Activated CD8-positive, alpha-beta memory T cell treated with anti-CD3 and anti-CD28 coated beads, Interleukin-2, amount 10 ng/mL, durations not matched to agents 7 days and 5 days (primary cell): ENCODE measurements around the gene ZFAND3. TPM values are rescaled to one million over a fixed set of nuclear protein-coding genes. Genes with fewer than 3 reads are reported as not detected.
A peak's percentile ranks its signal among the peaks of the same experiment; 100 is the strongest.

ENCODE experiments used
- ATAC-seq: fragments of 150-1000 bp; cut with Tn5 transposase; one replicate; pipeline ENCODE4 v1.10.0; 2021; ENCODE audit warnings: moderate library complexity
- CTCF ChIA-PET: fragments of 350-600 bp; sonication (Branson Sonifier 250); formaldehyde crosslinking; loops from one replicate; lab custom pipeline; 2021; ENCODE audit warnings: antibody characterized with exemption; lab: Charles Lee
- DNase-seq: peaks from one replicate; pipeline ENCODE4 v3.0.0-alpha.2; 2020
- H3K27ac Mint-ChIP-seq: one replicate; pipeline ENCODE4 v1.8.0; 2021; ENCODE audit warnings: mild to moderate bottlenecking, mixed read lengths
- H3K27me3 Mint-ChIP-seq: one replicate; pipeline ENCODE4 v1.8.0; 2021; ENCODE audit warnings: mixed read lengths
- H3K36me3 Mint-ChIP-seq: one replicate; pipeline ENCODE4 v1.8.0; 2021; ENCODE audit warnings: mild to moderate bottlenecking, mixed read lengths
- H3K4me1 Mint-ChIP-seq: one replicate; pipeline ENCODE4 v1.8.0; 2021; ENCODE audit warnings: mixed read lengths
- H3K4me3 Mint-ChIP-seq: one replicate; pipeline ENCODE4 v1.8.0; 2021; ENCODE audit warnings: mild to moderate bottlenecking, moderate library complexity, mixed read lengths
- H3K9me3 Mint-ChIP-seq: one replicate; pipeline ENCODE4 v1.8.0; 2022; ENCODE audit warnings: low read depth, mixed read lengths
- total RNA-seq, 2 experiments: library from RNA; stranded (reverse); gene quantifications; one replicate each; pipeline ENCODE4 v1.2.3, GENCODE V29; 2021

ZFAND3 gene
- total RNA-seq, 2 experiments from 2014 or later: 30.9 to 34.4 TPM

DNA sequence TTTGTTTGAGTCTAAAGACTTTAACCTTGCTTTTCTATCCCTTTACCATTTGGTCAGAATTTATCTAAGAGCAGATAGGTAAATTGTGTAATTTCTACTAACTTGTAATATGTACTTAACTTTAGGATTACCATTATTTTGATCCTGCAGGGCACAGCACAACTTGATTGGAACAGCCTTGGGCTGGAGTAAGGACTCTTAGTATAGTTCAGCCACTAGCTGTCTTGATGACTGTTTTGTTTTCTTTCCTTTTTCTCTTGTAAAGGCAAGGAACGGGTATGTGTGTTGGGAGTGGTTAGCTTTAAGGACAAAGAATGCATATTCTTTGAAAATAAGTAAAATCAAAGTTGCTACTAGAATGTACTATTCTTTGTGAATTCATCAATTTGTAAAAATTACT lies 203.2 kb downstream of the ZFAND3 start:
- no peaks in the 10 kb centered on the region for H3K9me3 Mint-ChIP-seq
- H3K36me3 Mint-ChIP-seq: peaks cover 2% of the 10 kb centered on the region
- H3K4me3 Mint-ChIP-seq: no peak overlapping the region
- ATAC-seq (no peak), DNase-seq (no peak)
- CTCF ChIA-PET: interaction anchor here (0.7 to 2.2 kb wide), 4 partner anchors 10 to 232 kb away, joined by 3 to 8 read pairs (median 4); no protein-coding TSS in a partner anchor
- H3K27me3 Mint-ChIP-seq: no peaks in the 10 kb centered on the region
- peaks cover 7% of the 10 kb centered on the region for H3K4me1 Mint-ChIP-seq
- H3K27ac Mint-ChIP-seq: no peak overlapping the region

DNA sequence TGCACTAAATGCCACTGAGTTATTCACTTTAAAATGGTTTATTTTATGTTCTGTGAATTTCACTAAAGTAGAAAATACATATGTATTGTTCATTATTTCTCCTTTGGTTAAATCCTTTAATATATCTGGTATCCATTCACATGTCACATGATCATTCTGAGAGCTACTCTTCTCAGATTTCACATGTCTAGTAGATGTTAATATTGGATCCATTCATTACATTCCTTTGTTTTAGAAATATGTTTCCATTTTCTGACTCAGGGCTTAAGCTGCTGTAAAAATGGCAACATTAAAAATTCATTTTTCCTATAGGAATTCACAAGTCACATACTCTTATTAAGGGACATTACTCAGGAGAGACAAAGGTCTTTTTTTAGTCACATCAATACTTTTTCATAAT lies 205.4 kb downstream of the ZFAND3 start:
- Mint-ChIP-seq H3K27ac (no peak overlapping the region), H3K36me3 (peaks cover 2% of the 10 kb centered on the region), H3K27me3 (no peaks in the 10 kb centered on the region), H3K4me3 (no peak overlapping the region), H3K9me3 (no peaks in the 10 kb centered on the region), H3K4me1 (peaks cover 23% of the 10 kb centered on the region)
- ATAC-seq (no peak), DNase-seq (no peak)
- CTCF ChIA-PET: interaction anchor here (1.3 kb wide), 1 partner anchor 8 kb away, joined by 5 read pairs; no protein-coding TSS in a partner anchor

- no peaks in the 10 kb centered on the region for H3K27me3 Mint-ChIP-seq
Observed at GRCh38 chr6:38025451-38025850, 205.9 kb downstream of the ZFAND3 start.

GRCh38 chr6:38027685-38028373 lies 208.3 kb downstream of the ZFAND3 start:
- DNase-seq (no peak), ATAC-seq (peak; percentile 33)
- Mint-ChIP-seq H3K4me3 (no peak overlapping the region), H3K36me3 (peaks cover 10% of the 10 kb centered on the region), H3K4me1 (peaks cover 29% of the 10 kb centered on the region), H3K27me3 (no peaks in the 10 kb centered on the region), H3K9me3 (no peaks in the 10 kb centered on the region), H3K27ac (peak overlapping the region; percentile 21)
- CTCF ChIA-PET: interaction anchor here (1.4 to 1.6 kb wide), 3 partner anchors 9 to 466 kb away, joined by 3 to 5 read pairs (median 3); no protein-coding TSS in a partner anchor

More at GRCh38 chr6:38025451-38025850, 205.9 kb downstream of the ZFAND3 start:
- Mint-ChIP-seq H3K27ac (no peak overlapping the region), H3K36me3 (peaks cover 5% of the 10 kb centered on the region), H3K9me3 (no peaks in the 10 kb centered on the region), H3K4me1 (peaks cover 26% of the 10 kb centered on the region), H3K4me3 (no peak overlapping the region)
- CTCF ChIA-PET: no interaction called here
- DNase-seq (no peak), ATAC-seq (no peak)

DNA sequence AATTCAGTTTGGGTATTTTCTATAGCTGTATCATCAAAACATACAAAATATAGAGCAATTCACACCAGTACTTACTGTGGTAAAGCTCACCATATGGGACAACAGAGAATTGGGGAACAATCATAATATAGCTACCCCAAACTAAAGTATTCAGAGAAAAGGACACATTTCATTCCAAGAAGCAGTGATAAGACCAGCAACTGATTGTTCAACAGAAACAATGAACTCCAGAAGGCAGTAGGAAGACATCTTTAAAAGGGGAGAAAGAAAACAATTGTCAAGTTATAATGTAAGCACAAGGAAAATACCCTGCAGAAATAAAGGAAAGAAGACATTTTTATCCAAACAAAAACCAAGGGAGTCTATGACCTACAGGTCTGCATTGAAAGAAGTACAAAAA lies 210.9 kb downstream of the ZFAND3 start:
- peaks cover 10% of the 10 kb centered on the region for H3K36me3 Mint-ChIP-seq
- no peak overlapping the region for H3K27ac Mint-ChIP-seq
- CTCF ChIA-PET: no interaction called here
- H3K4me3 Mint-ChIP-seq: no peak overlapping the region
- no peak for ATAC-seq
- H3K9me3 Mint-ChIP-seq: no peaks in the 10 kb centered on the region
- no peak for DNase-seq
- H3K27me3 Mint-ChIP-seq: no peaks in the 10 kb centered on the region
- H3K4me1 Mint-ChIP-seq: peaks cover 43% of the 10 kb centered on the region

DNA sequence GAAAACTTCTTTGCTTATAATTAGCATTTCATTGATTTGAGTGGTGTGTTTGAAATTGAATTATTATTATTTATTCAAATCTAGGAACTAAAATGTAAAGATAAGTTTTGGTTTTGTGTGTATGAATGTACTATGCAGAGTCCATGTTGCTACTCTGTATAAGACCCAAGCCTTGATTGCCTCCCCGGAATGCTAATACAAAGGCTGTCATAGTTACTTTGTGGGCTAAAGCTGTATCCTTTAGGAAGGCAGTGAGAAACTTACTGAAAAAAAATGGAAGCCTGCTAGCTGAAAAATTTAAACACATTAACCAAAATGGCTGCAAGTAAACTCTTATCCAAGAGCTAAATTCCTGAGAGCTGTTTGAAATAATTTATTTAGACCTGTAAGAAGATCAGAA lies 213.3 kb downstream of the ZFAND3 start:
- Mint-ChIP-seq H3K27me3 (no peaks in the 10 kb centered on the region), H3K4me3 (no peak overlapping the region), H3K4me1 (peaks cover 35% of the 10 kb centered on the region), H3K9me3 (no peaks in the 10 kb centered on the region), H3K27ac (no peak overlapping the region), H3K36me3 (peaks cover 12% of the 10 kb centered on the region)
- ATAC-seq (no peak), DNase-seq (no peak)
- CTCF ChIA-PET: interaction anchor here (1.0 to 2.1 kb wide), 7 partner anchors 9 to 461 kb away, joined by 3 to 8 read pairs (median 4); no protein-coding TSS in a partner anchor

DNA sequence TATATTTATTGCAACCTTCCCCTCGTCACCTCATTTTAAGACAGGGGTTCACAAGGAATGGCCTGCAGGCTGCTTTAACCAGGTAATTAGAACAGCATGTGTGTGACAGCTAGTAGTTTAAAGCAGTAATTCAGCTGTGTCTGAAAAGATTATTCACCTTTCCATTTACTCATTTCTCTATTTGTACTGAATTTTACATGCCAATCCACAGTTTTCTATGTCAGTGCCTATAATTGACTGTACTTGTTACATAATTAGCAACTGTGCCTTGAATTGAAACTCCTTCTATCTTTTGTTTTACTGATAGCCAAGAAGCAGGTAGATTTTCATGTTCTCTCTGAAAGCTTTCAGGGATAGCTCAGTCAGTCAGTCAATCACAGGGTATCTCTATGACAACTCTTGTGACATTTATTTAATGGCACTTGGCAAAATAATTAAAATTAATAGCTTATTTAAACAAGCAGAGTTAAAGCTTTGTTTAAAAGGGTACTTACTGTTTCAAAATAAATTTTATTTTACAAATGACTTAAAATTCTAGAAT lies 214.0 kb downstream of the ZFAND3 start:
- peaks cover 12% of the 10 kb centered on the region for H3K36me3 Mint-ChIP-seq
- DNase-seq (no peak), ATAC-seq (no peak)
- no peak overlapping the region for H3K4me3 Mint-ChIP-seq
- H3K27ac Mint-ChIP-seq: no peak overlapping the region
- H3K4me1 Mint-ChIP-seq: peaks cover 28% of the 10 kb centered on the region
- CTCF ChIA-PET: interaction anchor here (0.8 to 2.5 kb wide), 11 partner anchors 8 to 638 kb away, joined by 3 to 8 read pairs (median 3); no protein-coding TSS in a partner anchor
- no peaks in the 10 kb centered on the region for H3K27me3 Mint-ChIP-seq
- H3K9me3 Mint-ChIP-seq: no peaks in the 10 kb centered on the region

GRCh38 chr6:38034274-38034914 lies 214.9 kb downstream of the ZFAND3 start:
- Mint-ChIP-seq H3K4me1 (peaks cover 22% of the 10 kb centered on the region), H3K27me3 (no peaks in the 10 kb centered on the region), H3K4me3 (no peak overlapping the region), H3K27ac (no peak overlapping the region), H3K9me3 (no peaks in the 10 kb centered on the region), H3K36me3 (peaks cover 12% of the 10 kb centered on the region)
- CTCF ChIA-PET: interaction anchor here (0.9 to 2.5 kb wide), 12 partner anchors 10 to 686 kb away, joined by 3 to 8 read pairs (median 4); no protein-coding TSS in a partner anchor
- ATAC-seq: no peak
- DNase-seq: no peak

- no peaks in the 10 kb centered on the region for H3K27me3 Mint-ChIP-seq
- CTCF ChIA-PET: interaction anchor here (1.0 to 2.5 kb wide), 6 partner anchors 9 to 685 kb away, joined by 3 to 7 read pairs (median 3); no protein-coding TSS in a partner anchor
- DNase-seq (no peak), ATAC-seq (no peak)
- peaks cover 17% of the 10 kb centered on the region for H3K4me1 Mint-ChIP-seq
- H3K4me3 Mint-ChIP-seq: no peak overlapping the region
- no peak overlapping the region for H3K27ac Mint-ChIP-seq
- no peaks in the 10 kb centered on the region for H3K9me3 Mint-ChIP-seq
- H3K36me3 Mint-ChIP-seq: peaks cover 8% of the 10 kb centered on the region
Observed at GRCh38 chr6:38035478-38035877, 216.0 kb downstream of the ZFAND3 start.

- Mint-ChIP-seq H3K27ac (no peak overlapping the region), H3K27me3 (no peaks in the 10 kb centered on the region), H3K9me3 (no peaks in the 10 kb centered on the region), H3K4me3 (no peak overlapping the region), H3K4me1 (peaks cover 6% of the 10 kb centered on the region), H3K36me3 (peaks cover 4% of the 10 kb centered on the region)
- ATAC-seq: no peak
- DNase-seq: no peak
- CTCF ChIA-PET: interaction anchor here (1.0 kb wide), 1 partner anchor 13 kb away, joined by 3 read pairs; no protein-coding TSS in a partner anchor
Observed at GRCh38 chr6:38039502-38039901, 220.0 kb downstream of the ZFAND3 start.

GRCh38 chr6:38040254-38040653 lies 220.7 kb downstream of the ZFAND3 start:
- Mint-ChIP-seq H3K4me3 (no peak overlapping the region), H3K9me3 (no peaks in the 10 kb centered on the region), H3K4me1 (no peaks in the 10 kb centered on the region), H3K27me3 (no peaks in the 10 kb centered on the region), H3K27ac (no peak overlapping the region), H3K36me3 (peaks cover 4% of the 10 kb centered on the region)
- no peak for ATAC-seq
- CTCF ChIA-PET: interaction anchor here (1.0 kb wide), 1 partner anchor 14 kb away, joined by 3 read pairs; no protein-coding TSS in a partner anchor
- DNase-seq: no peak

DNA sequence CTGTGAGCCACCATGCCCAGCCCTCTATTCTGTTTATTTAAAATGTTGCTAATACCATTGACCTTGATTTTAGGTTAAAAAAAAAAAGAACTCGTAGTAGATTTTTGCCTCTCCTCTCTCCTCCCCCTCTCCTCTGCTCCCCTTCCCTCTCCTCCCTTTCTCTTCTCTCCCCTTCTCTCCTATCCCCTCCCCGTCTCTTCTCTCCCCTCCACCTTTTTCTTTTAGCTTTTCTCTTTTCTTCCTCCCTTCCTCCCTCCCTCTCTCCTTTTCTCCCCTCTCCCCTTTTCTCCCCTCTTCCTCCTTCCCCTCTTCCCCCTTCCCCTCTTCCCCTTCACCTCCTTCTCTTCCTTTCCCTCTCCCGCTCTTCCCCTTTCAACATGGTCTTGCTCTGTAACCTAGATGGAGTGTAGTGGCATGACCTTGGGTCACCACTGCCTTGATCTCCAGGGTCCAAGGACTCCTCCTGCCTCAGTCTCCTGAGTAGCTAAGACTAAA lies 223.8 kb downstream of the ZFAND3 start:
- no peak for DNase-seq
- H3K9me3 Mint-ChIP-seq: no peaks in the 10 kb centered on the region
- no peak overlapping the region for H3K27ac Mint-ChIP-seq
- H3K4me1 Mint-ChIP-seq: no peaks in the 10 kb centered on the region
- ATAC-seq: no peak
- H3K27me3 Mint-ChIP-seq: no peaks in the 10 kb centered on the region
- CTCF ChIA-PET: no interaction called here
- H3K4me3 Mint-ChIP-seq: no peak overlapping the region
- no peaks in the 10 kb centered on the region for H3K36me3 Mint-ChIP-seq

DNA sequence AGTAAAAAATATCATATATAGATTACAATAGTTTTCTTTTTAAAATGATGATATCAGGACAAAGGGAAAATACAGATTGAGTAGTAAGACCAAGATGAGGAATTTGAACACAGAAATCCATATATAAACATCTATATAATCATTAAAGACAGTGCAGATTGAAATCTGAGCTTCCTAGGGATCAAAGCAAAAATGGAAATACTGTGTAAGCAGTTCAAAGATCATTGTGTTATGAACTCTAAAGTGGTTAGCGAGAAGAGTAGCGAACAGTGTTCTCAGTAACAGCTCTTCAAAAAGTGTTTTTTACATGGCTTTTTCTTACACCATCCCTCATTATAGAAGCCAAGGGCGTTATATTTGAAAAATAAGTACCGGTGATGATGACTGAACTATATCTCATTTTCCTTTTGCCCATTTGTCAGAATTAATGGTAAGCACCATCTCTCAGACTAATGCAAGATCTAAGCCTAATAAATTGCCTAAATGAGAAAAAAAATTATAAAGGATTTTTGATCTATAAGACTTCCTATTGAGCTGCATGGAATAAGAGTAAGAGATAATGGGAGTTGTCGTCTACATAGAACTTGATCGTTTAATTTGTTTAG lies 226.3 kb downstream of the ZFAND3 start:
- H3K4me3 Mint-ChIP-seq: no peak overlapping the region
- H3K4me1 Mint-ChIP-seq: no peaks in the 10 kb centered on the region
- no peaks in the 10 kb centered on the region for H3K9me3 Mint-ChIP-seq
- H3K27me3 Mint-ChIP-seq: no peaks in the 10 kb centered on the region
- DNase-seq (no peak), ATAC-seq (no peak)
- peaks cover 9% of the 10 kb centered on the region for H3K36me3 Mint-ChIP-seq
- H3K27ac Mint-ChIP-seq: no peak overlapping the region
- CTCF ChIA-PET: interaction anchor here (1.4 kb wide), 1 partner anchor 11 kb away, joined by 3 read pairs; no protein-coding TSS in a partner anchor
